ENCODE data around the gene DGUOK. TPM values are rescaled to one million over a fixed set of nuclear protein-coding genes. Genes with fewer than 3 reads are reported as not detected.

The DGUOK gene
- total RNA-seq, 4 donors from 2014 or later, result 10.2 to 25.2 (median 20.3) TPM

GRCh38 chr2:73970850-73971471, 44.3 kb downstream of the DGUOK start:
- Histone ChIP-seq H3K4me3 (no peak overlapping the region), H3K27ac (peak overlapping the region in 2 of 4 donors; percentile 40 to 52), H3K4me1 (peaks cover 11 to 16% of the 10 kb centered on the region in 2 donors), H3K36me3 (no peaks in the 10 kb centered on the region), H3K9me3 (no peaks in the 10 kb centered on the region), H3K27me3 (no peaks in the 10 kb centered on the region)
- in situ Hi-C loops (cut with MboI; ENCODE audit: low sequenced_read_pairs in 4 of 4) (no loop called here), intact Hi-C loops (cut with DNase I; ENCODE audit: low total_unique reads) (no loop called here)
- TF ChIP-seq POLR2A (IDR thresholded peaks at IDR 0.05) (no peak), CTCF (IDR thresholded peaks at IDR 0.05 in 4 of 5, conservative IDR thresholded peaks at IDR 0.05 in 1 of 5) (no peak)
- peak in 1 of 2 donors; percentile 65 for DNase-seq
- ATAC-seq, result peak in 1 of 2 donors; percentile 30

DNA sequence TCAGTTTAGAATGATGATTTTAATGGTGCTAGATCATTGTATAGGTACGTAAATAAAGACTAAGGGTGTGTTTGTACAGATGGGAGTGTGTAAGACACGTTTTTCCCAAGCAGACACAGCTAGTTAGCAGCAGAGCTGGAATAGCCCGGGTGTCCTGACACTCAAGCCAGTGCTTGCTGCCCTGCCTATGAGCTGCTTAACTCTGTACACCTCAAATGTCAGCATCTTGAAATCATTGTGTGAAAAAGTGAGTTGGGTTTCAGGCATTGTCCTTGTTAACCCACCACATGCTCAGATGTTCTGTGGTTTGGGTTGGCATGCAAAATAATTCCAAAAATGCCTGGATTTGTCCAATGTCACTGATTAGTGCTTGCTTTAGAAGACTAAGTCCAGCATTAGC, 45.0 kb downstream of the DGUOK start:
- DNase-seq, result no peak
- intact Hi-C loops (cut with DNase I; ENCODE audit: low total_unique reads), result no loop called here
- Histone ChIP-seq H3K4me1 (peaks cover 11 to 16% of the 10 kb centered on the region in 2 donors), H3K4me3 (no peak overlapping the region), H3K36me3 (no peaks in the 10 kb centered on the region), H3K9me3 (no peaks in the 10 kb centered on the region), H3K27ac (no peak overlapping the region), H3K27me3 (no peaks in the 10 kb centered on the region)
- TF ChIP-seq CTCF (IDR thresholded peaks at IDR 0.05 in 4 of 5, conservative IDR thresholded peaks at IDR 0.05 in 1 of 5), result no peak
- TF ChIP-seq POLR2A (IDR thresholded peaks at IDR 0.05), result no peak
- no peak for ATAC-seq
- in situ Hi-C loops (cut with MboI; ENCODE audit: low sequenced_read_pairs in 4 of 4), result no loop called here

GRCh38 chr2:73972846-73973245, 46.2 kb downstream of the DGUOK start:
- no peaks in the 10 kb centered on the region for H3K36me3 ChIP-seq
- no peaks in the 10 kb centered on the region for H3K9me3 ChIP-seq
- H3K4me3 ChIP-seq, result no peak overlapping the region
- DNase-seq, result no peak
- intact Hi-C loops (cut with DNase I; ENCODE audit: low total_unique reads), result no loop called here
- no peaks in the 10 kb centered on the region for H3K27me3 ChIP-seq
- no peak for ATAC-seq
- no peak overlapping the region for H3K27ac ChIP-seq
- TF ChIP-seq POLR2A (IDR thresholded peaks at IDR 0.05) (no peak), CTCF (IDR thresholded peaks at IDR 0.05 in 4 of 5, conservative IDR thresholded peaks at IDR 0.05 in 1 of 5) (no peak)
- in situ Hi-C loops (cut with MboI; ENCODE audit: low sequenced_read_pairs in 4 of 4), result no loop called here
- peaks cover 11 to 16% of the 10 kb centered on the region in 2 donors for H3K4me1 ChIP-seq

DNA sequence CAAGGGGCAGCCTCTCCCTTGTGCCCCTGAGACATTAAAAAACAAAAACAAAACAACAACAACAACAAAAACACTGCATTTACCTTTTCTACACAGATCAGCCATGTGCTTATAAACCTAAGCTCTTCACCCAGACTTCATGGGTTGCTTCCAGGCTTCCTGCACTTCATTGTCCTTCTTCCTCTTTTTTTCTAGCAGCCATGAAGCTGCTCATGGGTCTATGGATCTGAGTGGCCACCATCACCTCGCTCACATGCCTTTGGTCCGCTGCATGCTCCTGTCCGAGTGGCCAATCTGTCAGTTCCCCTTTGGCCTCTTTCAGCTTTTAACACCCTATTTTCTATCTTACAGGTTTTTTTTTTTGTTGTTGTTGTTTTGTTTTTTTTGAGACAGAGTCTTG, 49.1 kb downstream of the DGUOK start:
- no peak for DNase-seq
- H3K36me3 ChIP-seq, result no peaks in the 10 kb centered on the region
- H3K4me1 ChIP-seq, result peaks cover 5 to 11% of the 10 kb centered on the region in 2 donors
- no peak for ATAC-seq
- TF ChIP-seq CTCF (IDR thresholded peaks at IDR 0.05 in 4 of 5, conservative IDR thresholded peaks at IDR 0.05 in 1 of 5) (no peak), POLR2A (IDR thresholded peaks at IDR 0.05) (no peak)
- peak overlapping the region in 1 of 4 donors; percentile 23 for H3K27ac ChIP-seq
- in situ Hi-C loops (cut with MboI; ENCODE audit: low sequenced_read_pairs in 4 of 4), result no loop called here
- H3K27me3 ChIP-seq, result no peaks in the 10 kb centered on the region
- no peak overlapping the region for H3K4me3 ChIP-seq
- intact Hi-C loops (cut with DNase I; ENCODE audit: low total_unique reads), result no loop called here
- no peaks in the 10 kb centered on the region for H3K9me3 ChIP-seq

GRCh38 chr2:73976803-73977202, 50.1 kb downstream of the DGUOK start:
- H3K4me3 ChIP-seq, result no peak overlapping the region
- in situ Hi-C loops (cut with MboI; ENCODE audit: low sequenced_read_pairs in 4 of 4), result no loop called here
- H3K4me1 ChIP-seq, result peaks cover 8 to 12% of the 10 kb centered on the region in 2 donors
- TF ChIP-seq POLR2A (IDR thresholded peaks at IDR 0.05) (no peak), CTCF (IDR thresholded peaks at IDR 0.05 in 4 of 5, conservative IDR thresholded peaks at IDR 0.05 in 1 of 5) (no peak)
- H3K27ac ChIP-seq, result no peak overlapping the region
- no peaks in the 10 kb centered on the region for H3K9me3 ChIP-seq
- ATAC-seq (no peak), DNase-seq (no peak)
- H3K36me3 ChIP-seq, result no peaks in the 10 kb centered on the region
- intact Hi-C loops (cut with DNase I; ENCODE audit: low total_unique reads), result no loop called here
- no peaks in the 10 kb centered on the region for H3K27me3 ChIP-seq
